ENCODE measurements around the gene DBF4. TPM values are rescaled to one million over a fixed set of nuclear protein-coding genes. Genes with fewer than 3 reads are reported as not detected.

DBF4 gene
- total and polyA plus RNA-seq, 4 donors, result 2.3 to 27.0 (median 3.7) TPM

GRCh38 chr7:87837597-87837996, 38.7 kb upstream of the DBF4 start:
- peaks cover 0 to 2% (median 0%) of the 10 kb centered on the region in 4 donors for H3K36me3 ChIP-seq (ENCODE audit: control insufficient read depth in 4 of 4, insufficient read depth in 3 of 4, low read depth in 1 of 4, low read length in 3 of 4)
- no peaks in the 10 kb centered on the region for H3K27me3 ChIP-seq (ENCODE audit: control insufficient read depth in 4 of 4, insufficient read depth in 4 of 4, low read length in 3 of 4)
- H3K4me3 ChIP-seq (ENCODE audit: low read depth in 1 of 3, low read length in 3 of 3), result no peak overlapping the region
- 78% methylated on average over 1 of the region's 1 CpG for WGBS
- H3K27ac ChIP-seq (ENCODE audit: low read depth in 1 of 2, low read length in 2 of 2), result no peak overlapping the region
- TF ChIP-seq CTCF (IDR thresholded peaks at IDR 0.05; ENCODE audit: low read depth, low read length, missing input control), result no peak
- TF ChIP-seq REST (IDR thresholded peaks at IDR 0.05), result no peak
- H3K9ac ChIP-seq (ENCODE audit: low read depth in 1 of 2, low read length in 2 of 2), result no peak overlapping the region
- no peak for DNase-seq (ENCODE audit: low spot score)
- H3K4me1 ChIP-seq (ENCODE audit: control insufficient read depth in 4 of 4, insufficient read depth in 4 of 4, low read length in 3 of 4), result no peaks in the 10 kb centered on the region
- H3K9me3 ChIP-seq (ENCODE audit: control insufficient read depth in 4 of 4, low read length in 3 of 4), result no peaks in the 10 kb centered on the region

- H3K4me1 ChIP-seq (ENCODE audit: control insufficient read depth in 4 of 4, insufficient read depth in 4 of 4, low read length in 3 of 4), result no peaks in the 10 kb centered on the region
- peaks cover 3 to 13% (median 5%) of the 10 kb centered on the region in 4 donors for H3K36me3 ChIP-seq (ENCODE audit: control insufficient read depth in 4 of 4, insufficient read depth in 3 of 4, low read depth in 1 of 4, low read length in 3 of 4)
- no peaks in the 10 kb centered on the region for H3K9me3 ChIP-seq (ENCODE audit: control insufficient read depth in 4 of 4, low read length in 3 of 4)
- H3K4me3 ChIP-seq (ENCODE audit: low read depth in 1 of 3, low read length in 3 of 3), result no peak overlapping the region
- H3K9ac ChIP-seq (ENCODE audit: low read depth in 1 of 2, low read length in 2 of 2), result no peak overlapping the region
- H3K27ac ChIP-seq (ENCODE audit: low read depth in 1 of 2, low read length in 2 of 2), result no peak overlapping the region
- no peaks in the 10 kb centered on the region for H3K27me3 ChIP-seq (ENCODE audit: control insufficient read depth in 4 of 4, insufficient read depth in 4 of 4, low read length in 3 of 4)
- TF ChIP-seq HNF4G (IDR thresholded peaks at IDR 0.05) (no peak), MAX (IDR thresholded peaks at IDR 0.05) (no peak), YY1 (IDR thresholded peaks at IDR 0.05) (no peak)
- WGBS, result 96% methylated on average over 1 of the region's 1 CpG
- no peak for DNase-seq (ENCODE audit: low spot score)
Observed at GRCh38 chr7:87850836-87851593, 25.3 kb upstream of the DBF4 start.

- WGBS, result 95% methylated on average over 6 of the region's 6 CpGs
- H3K9ac ChIP-seq (ENCODE audit: low read depth in 1 of 2, low read length in 2 of 2), result no peak overlapping the region
- no peaks in the 10 kb centered on the region for H3K27me3 ChIP-seq (ENCODE audit: control insufficient read depth in 4 of 4, insufficient read depth in 4 of 4, low read length in 3 of 4)
- TF ChIP-seq MAX (IDR thresholded peaks at IDR 0.05), result no peak
- no peak for TF ChIP-seq EGR1 (IDR thresholded peaks at IDR 0.05; ENCODE audit: low read depth in 2 of 2)
- no peak for TF ChIP-seq CTCF (IDR thresholded peaks at IDR 0.05; ENCODE audit: low read depth, low read length, missing input control)
- no peak for TF ChIP-seq FOXA1 (IDR thresholded peaks at IDR 0.05)
- TF ChIP-seq NR2F2 (IDR thresholded peaks at IDR 0.05), result no peak
- TF ChIP-seq YY1 (IDR thresholded peaks at IDR 0.05), result no peak
- TF ChIP-seq GABPA (IDR thresholded peaks at IDR 0.05 in 1 of 2, conservative IDR thresholded peaks at IDR 0.05 in 1 of 2), result no peak
- no peak for TF ChIP-seq HNF4G (IDR thresholded peaks at IDR 0.05)
- no peak overlapping the region for H3K4me3 ChIP-seq (ENCODE audit: low read depth in 1 of 3, low read length in 3 of 3)
- no peak for DNase-seq (ENCODE audit: low spot score)
- no peaks in the 10 kb centered on the region for H3K9me3 ChIP-seq (ENCODE audit: control insufficient read depth in 4 of 4, low read length in 3 of 4)
- no peak overlapping the region for H3K27ac ChIP-seq (ENCODE audit: low read depth in 1 of 2, low read length in 2 of 2)
- H3K4me1 ChIP-seq (ENCODE audit: control insufficient read depth in 4 of 4, insufficient read depth in 4 of 4, low read length in 3 of 4), result no peaks in the 10 kb centered on the region
- H3K36me3 ChIP-seq (ENCODE audit: control insufficient read depth in 4 of 4, insufficient read depth in 3 of 4, low read depth in 1 of 4, low read length in 3 of 4), result peaks cover 3 to 14% (median 10%) of the 10 kb centered on the region in 4 donors
Observed at GRCh38 chr7:87852306-87852705, 24.0 kb upstream of the DBF4 start.

Measured in liver (tissue), 9 donors.